DMS53 treated with DMSO at 0.1 percent for 48 hours (cell line): ENCODE measurements around the gene NPHS2.
"Not testable (repeated sequence)": the region's sequence is repeated elsewhere in the genome, so short reads cannot be mapped to it uniquely, and the experiment has no call there.

Source experiments
- DNase-seq: peaks from one replicate; lab custom pipeline; 2025; ENCODE audit not compliant: unreplicated experiment; lab: John Stamatoyannopoulos, UW

The NPHS2 gene

DNA sequence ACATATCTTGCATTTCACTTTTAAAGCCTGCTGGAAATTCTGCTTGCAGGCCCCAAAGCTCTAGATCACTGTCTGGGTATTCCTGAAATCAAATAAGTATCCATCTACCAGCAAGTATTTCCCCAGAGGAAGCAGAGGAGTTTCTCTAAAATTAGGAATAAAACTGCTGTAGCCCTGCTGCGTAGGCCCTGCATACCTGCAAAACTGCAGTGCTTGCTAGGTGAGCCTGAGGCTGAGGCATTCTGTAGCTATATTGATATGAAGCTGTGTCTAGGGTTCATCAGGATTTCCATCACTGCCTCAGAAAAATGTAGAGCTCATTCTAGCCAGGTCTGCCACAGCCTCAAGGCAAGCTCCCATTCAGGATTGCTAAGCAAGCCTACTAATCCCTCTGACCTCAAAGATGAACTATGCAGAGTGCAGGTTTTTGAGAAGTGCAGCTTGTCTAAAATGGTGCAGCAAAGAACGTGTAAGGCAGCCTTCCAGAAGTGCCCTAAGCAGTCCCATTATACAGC is 28.7 kb downstream of the NPHS2 start:
- DNase-seq = no peak

DNA sequence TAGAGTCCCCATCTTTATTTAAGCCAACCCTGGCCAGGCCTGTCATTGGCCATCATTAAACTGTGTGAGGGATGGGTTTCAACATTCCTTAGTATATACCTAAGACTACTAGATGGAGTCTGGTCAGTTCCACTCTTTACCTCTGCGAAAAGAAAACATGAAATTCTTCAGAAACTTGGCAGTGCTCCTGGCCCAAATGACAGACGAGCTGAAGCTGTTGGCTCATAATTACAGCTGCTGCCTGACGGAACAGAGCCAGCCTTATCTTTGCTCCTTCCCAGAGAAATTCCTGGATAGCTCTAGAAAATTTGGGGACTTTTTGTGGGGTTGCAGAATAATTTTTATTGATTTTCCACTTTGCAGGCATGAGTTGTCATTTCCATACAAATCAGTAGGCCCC is 30.4 kb downstream of the NPHS2 start:
- DNase-seq = no peak

DNA sequence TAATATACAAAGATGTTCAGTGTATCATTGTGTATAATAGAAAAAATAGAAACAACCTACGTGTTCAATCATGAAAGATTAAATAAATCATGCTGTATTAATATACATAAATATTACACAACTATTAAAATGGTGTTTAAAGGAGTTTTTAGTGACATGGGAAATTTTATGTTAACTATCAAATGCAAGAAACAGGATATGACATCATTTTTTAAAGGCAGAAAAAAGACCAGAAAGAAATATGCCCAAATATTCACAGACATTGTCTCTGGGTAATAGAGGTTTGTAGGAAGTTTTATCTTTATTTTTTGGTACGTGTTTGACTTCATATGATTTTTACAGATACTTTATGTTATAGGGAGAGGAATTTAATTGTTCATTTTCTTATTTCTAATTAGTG is 34.0 kb downstream of the NPHS2 start:
- DNase-seq = no peak

DNA sequence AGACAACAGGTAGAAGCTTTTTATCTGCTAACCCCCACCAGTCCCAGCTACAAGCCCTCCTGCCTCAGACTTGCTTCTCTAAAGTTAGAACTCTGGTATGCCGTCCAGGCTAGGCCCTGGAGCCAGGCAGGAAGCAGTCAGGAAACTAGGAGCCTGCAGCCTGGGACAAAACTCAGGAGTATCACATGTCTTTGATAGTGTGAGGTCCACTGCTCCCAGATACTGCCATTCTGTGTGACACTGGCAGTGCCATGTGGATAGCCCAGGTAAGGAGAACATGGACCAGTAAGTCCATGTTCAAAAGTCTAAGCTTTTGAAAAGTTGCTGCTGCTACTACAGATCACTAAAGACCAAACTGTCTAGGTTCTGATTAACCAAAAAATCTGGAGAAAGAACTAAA is 45.4 kb downstream of the NPHS2 start:
- DNase-seq = no peak

DNA sequence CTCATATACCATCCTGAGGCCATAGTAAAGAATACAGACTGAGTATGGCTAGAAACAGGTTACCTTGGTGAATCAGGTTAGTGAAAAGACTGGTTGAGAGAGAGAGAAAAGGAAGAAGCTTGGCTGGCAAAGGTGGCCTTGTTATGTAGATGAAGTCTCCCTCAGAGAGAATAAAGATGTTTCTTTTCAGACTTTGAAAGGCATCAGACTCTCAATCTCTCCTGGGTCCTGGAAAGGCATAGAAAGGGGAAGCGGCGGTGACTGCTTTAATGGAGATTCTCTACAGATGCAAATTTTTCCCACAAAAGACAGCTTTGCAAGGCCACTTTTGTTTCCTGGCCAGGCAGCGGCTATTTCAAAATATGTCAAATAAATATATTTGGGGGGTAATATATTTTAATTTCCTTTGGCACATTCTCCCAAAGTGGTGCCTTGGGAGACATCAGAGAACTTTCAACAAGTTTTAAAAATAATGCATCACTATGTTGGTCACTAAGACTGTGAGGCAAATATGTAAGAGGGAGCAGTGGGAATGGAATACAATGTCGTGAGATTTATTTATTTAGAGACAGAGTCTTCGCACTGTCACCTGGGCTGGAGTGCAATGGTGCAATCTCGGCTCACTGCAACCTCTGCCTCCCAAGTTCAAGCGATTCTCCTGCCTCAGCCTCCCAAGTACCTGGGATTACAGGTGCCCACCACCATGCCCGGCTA is 46.1 kb downstream of the NPHS2 start:
- no peak for DNase-seq

DNA sequence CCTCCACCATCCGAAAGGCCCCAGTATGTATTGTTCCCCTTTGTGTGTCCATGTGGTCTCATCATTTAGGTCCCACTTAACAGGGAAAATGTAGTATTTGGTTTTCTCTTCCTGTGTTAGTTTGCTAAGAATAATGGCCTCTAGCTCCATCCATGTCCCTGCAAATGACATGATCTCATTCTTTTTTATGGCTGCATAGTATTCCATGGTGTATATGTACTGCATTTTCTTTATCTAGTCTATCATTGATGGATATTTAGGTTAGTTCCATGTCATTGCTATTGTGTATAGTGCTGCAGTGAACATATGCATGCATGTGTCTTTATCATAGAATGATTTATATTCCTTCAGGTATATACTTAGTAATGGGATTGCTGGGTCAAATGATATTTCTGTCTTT is 57.2 kb downstream of the NPHS2 start:
- DNase-seq = not testable (repeated sequence)

DNA sequence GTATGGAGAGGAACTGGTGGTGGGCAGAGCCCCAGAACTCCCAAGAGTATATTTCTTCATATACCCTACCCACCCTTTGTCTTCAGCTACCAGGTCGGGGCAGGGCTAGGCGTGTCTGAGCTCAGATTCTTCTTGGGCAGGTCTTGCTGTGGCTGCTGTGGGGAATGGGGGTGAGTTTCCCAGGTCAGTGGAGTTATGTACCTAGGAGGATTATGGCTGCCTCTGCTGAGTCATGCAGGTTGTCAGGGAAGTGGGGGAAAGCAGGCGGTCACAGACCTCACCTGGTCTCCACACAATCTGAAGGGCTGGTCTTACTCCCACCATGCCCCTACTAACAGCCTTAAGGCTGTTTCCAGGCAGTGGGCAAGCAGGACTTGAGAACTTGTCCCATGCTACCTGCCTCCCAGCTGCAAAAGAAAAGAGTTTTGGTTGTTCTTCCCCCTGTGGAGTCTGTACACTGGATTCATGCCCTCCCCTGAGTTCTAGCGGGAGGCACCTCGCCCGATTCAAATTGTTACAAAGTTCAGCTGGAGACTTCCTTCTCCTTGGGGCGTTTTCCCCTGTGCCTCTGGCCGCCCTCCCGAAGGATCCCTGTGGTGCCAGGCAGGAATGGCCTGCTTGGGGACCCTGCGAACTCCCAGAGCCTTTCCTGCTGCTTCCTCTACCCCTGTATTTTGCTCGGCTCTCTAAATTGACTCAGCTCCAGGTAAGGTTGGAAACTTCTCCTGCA is 58.6 kb downstream of the NPHS2 start:
- DNase-seq = no peak

DNA sequence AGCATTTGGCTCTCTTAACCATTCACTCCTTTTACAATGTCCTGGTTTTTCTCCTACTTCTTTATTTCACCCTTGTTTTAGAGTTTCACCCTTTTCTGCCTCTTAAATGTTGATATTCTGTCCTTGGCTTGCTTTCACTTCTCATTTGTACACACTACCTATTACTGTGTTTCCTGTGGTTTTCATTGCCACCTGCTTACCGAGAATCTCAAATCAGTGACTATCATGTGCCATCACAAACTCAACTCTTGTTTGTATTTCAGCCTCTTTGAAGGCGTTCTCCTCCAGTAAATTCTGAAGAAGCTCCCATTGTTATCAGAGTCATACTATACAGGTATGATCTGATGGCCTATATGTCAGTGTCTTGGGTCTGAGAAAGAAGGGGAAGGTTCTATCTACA is 65.7 kb downstream of the NPHS2 start:
- DNase-seq = peak; percentile 3

DNA sequence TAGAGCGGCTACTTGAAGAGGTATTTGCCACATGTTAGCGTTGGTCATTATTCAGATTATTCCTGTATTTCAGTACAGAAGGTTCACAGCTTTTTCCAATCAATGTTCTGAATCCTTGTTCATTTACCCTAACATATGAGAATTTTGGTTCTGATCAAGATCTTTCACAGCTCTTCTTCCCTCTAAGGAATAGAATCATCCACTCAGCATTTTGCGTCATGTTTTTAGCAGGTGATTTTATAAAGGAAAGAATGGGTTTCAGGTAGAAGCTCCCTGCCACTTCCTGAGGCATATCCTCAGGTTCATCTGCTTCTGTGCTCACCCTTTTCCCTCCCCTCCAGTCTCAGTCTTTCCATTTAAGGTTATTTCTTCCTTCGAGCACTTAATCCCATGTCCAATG is 66.4 kb downstream of the NPHS2 start:
- DNase-seq = no peak

DNA sequence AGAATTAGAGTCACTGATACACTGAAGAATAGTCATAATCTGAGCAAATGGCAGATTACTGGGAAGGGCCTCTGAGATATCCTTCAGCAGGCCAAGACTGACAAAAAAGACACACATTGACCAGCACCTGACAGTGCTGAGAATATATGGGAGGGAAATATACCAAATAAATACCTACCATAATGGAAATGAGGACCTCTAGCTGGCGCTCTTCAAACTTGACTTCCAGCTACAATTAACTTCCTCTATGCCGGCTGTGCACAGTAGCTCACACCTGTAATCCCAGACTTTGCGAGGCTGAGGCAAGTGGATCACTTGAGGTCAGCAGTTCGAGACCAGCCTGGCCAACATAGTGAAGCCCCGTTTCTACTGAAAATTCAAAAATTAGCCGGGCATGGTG is 69.5 kb downstream of the NPHS2 start:
- DNase-seq = no peak
